Vagina (tissue), 2 donors: ENCODE results near the gene RPS6KA2. TPM values are rescaled to one million over a fixed set of nuclear protein-coding genes. Genes with fewer than 3 reads are reported as not detected.

Experiments used
- DNase-seq, 2 donors: peaks; one replicate each; pipeline ENCODE4 v3.0.0-alpha.2; 2017; ENCODE audit errors: extremely low spot score in 2 of 2
- H3K27ac ChIP-seq: fragments of 200-600 bp; sonication (generic); one replicate; pipeline ENCODE4 v1.5.1; 2019
- H3K27me3 ChIP-seq: fragments of 200-600 bp; sonication (generic); one replicate; pipeline ENCODE4 v1.5.1; 2019
- H3K36me3 ChIP-seq, 2 donors: fragments of 200-600 bp; sonication (generic); one replicate each; pipeline ENCODE4 v1.5.1; 2017 to 2019
- H3K4me1 ChIP-seq: fragments of 200-600 bp; sonication (generic); one replicate; pipeline ENCODE4 v1.5.1; 2019
- H3K4me3 ChIP-seq, 2 donors: fragments of 200-600 bp; sonication (generic); 1 replicate in 1 of 2; 2 replicates in 1 of 2; pipeline ENCODE4 v1.5.1; 2016 to 2019
- H3K9me3 ChIP-seq: fragments of 200-600 bp; sonication (generic); one replicate; pipeline ENCODE4 v1.5.1; 2019
- POLR2A ChIP-seq, 2 donors: fragments of 450-650 bp; IDR thresholded peaks; one replicate each; pipeline ENCODE4 v1.6.1; 2017; ENCODE audit warnings: antibody characterized with exemption in 2 of 2, mild to moderate bottlenecking in 2 of 2, moderate library complexity in 2 of 2
- POLR2AphosphoS5 ChIP-seq, 2 donors: sonication (generic); formaldehyde crosslinking; IDR thresholded peaks; one replicate each; pipeline ENCODE4 v1.9.0; 2017; ENCODE audit warnings: antibody characterized with exemption in 2 of 2, mild to moderate bottlenecking in 2 of 2, low read depth in 1 of 2; ENCODE audit not compliant: insufficient read depth in 1 of 2
- intact Hi-C: fragments of 100-400 bp; cut with DNase I; formaldehyde crosslinking; loops from one replicate; pipeline ENCODE4 v1.15.1; 2023
- total RNA-seq: library from RNA; depleted of rRNA; stranded (reverse); fragments of >200 nt; gene quantifications from one replicate; pipeline ENCODE4 v1.2.3, GENCODE V29; 2016
- TF ChIP-seq, protein P1 (sequence below), 3 experiments: fragments of 450-650 bp in 2 of 3; fragments of 200-600 bp in 1 of 3; sonication (generic) in 1 of 3; IDR thresholded peaks; one replicate each; pipeline ENCODE4 v1.5.1; 2017 to 2019; ENCODE audit warnings: antibody characterized with exemption in 3 of 3, mild to moderate bottlenecking in 2 of 3, moderate library complexity in 2 of 3

RPS6KA2 gene
- total RNA-seq, 1 donor from 2014 or later, result 65.1 TPM

DNA sequence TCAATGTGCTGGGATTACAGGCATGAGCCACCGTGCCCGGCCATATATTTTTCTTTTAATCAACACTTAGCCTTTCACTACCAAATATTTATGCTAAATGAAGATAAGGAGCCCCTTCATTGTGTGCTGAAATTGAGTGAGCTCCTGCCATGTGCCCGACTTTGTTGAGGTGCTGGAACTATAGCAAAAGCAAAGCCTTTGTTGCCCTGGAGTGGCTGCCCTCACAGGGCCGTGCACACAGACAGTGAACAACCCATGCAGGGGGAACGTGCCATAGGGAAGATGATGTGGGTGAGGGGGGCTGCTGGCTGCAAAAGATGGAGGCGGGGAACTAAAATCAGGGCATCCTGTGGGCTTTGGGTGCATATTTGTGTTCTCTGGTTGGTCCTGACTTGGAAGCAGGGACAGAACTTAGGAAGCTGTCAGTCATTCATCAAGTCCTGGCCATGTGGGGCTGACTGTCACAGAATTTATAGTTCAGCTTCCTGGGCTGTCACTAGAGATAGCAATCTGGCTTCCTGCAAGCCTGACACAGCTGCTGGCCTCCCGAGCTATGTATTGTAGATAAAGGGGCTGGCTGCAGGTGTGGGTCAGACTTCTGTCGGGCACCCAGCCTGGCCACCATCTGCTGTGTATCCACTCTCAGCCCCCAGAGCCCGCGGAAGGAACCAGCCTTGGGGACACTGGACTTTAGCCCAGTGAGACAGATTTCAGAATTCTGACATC, 187.5 kb downstream of the RPS6KA2 start:
- Histone ChIP-seq H3K27me3 (no peaks in the 10 kb centered on the region), H3K4me1 (peaks cover 4% of the 10 kb centered on the region), H3K36me3 (no peaks in the 10 kb centered on the region), H3K9me3 (no peaks in the 10 kb centered on the region), H3K4me3 (no peak overlapping the region), H3K27ac (no peak overlapping the region)
- no peak for DNase-seq
- intact Hi-C loops, result no loop called here
- TF ChIP-seq POLR2AphosphoS5 (IDR thresholded peaks at IDR 0.05; ENCODE audit: insufficient read depth in 1 of 2, low read depth in 1 of 2) (no peak), POLR2A (IDR thresholded peaks at IDR 0.05) (no peak)
- TF ChIP-seq, protein P1, sequence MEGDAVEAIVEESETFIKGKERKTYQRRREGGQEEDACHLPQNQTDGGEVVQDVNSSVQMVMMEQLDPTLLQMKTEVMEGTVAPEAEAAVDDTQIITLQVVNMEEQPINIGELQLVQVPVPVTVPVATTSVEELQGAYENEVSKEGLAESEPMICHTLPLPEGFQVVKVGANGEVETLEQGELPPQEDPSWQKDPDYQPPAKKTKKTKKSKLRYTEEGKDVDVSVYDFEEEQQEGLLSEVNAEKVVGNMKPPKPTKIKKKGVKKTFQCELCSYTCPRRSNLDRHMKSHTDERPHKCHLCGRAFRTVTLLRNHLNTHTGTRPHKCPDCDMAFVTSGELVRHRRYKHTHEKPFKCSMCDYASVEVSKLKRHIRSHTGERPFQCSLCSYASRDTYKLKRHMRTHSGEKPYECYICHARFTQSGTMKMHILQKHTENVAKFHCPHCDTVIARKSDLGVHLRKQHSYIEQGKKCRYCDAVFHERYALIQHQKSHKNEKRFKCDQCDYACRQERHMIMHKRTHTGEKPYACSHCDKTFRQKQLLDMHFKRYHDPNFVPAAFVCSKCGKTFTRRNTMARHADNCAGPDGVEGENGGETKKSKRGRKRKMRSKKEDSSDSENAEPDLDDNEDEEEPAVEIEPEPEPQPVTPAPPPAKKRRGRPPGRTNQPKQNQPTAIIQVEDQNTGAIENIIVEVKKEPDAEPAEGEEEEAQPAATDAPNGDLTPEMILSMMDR (IDR thresholded peaks at IDR 0.05), result no peak

DNA sequence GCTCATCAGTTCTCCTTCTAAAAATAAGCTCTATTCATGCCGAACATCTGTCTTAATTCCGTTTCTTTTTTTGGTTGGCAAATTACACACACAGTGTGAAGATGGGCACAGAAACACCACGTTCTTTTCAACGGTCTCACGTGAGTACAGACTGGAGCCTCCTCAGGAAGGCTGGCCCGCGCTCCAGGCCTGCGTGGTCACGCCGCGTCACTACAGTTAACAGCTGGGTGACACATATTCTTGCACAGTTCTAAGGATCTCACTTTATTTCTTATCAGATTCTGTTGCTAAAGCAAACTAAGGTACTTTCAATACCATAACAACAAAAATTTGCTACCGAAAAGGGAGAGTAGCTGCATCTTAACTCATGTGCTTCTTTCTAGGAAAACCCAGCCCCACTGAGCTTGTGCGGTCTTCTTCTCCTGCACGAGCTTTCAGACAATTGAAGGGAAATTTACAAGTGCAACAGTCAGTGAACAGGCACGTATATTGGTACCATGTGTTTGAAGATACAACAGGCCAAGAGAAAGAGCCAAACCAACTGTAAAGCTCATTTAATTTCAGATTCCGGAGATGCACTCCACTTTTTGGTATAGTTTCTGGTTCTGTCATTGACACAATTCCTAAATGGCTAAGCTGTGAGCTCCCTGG, 188.7 kb downstream of the RPS6KA2 start:
- intact Hi-C loops, result no loop called here
- Histone ChIP-seq H3K9me3 (no peaks in the 10 kb centered on the region), H3K4me1 (peaks cover 4% of the 10 kb centered on the region), H3K36me3 (no peaks in the 10 kb centered on the region), H3K4me3 (no peak overlapping the region), H3K27me3 (no peaks in the 10 kb centered on the region), H3K27ac (no peak overlapping the region)
- TF ChIP-seq, protein P1 (IDR thresholded peaks at IDR 0.05), result no peak
- no peak for TF ChIP-seq POLR2AphosphoS5 (IDR thresholded peaks at IDR 0.05; ENCODE audit: insufficient read depth in 1 of 2, low read depth in 1 of 2)
- DNase-seq, result no peak

DNA sequence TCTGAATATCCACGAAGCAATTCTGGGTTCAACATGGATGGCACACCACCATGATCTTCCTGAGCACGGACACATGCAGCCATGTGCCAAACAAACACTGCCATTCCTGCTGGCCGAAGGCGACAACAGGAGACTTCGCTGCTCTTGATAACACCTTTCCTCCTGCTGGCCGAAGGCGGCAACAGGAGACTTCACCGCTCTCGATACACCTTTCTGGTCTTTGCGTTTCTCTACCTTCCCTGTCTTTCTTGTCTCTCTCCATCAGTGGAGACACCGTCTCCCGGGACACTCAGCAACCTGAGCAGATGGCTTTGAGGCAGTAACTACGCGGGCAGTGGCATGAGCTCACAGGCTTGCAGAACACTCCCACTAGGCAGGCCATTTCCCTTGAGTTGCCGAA, 189.4 kb downstream of the RPS6KA2 start:
- Histone ChIP-seq H3K36me3 (no peaks in the 10 kb centered on the region), H3K4me1 (peaks cover 4% of the 10 kb centered on the region), H3K4me3 (no peak overlapping the region), H3K27ac (no peak overlapping the region), H3K27me3 (no peaks in the 10 kb centered on the region), H3K9me3 (no peaks in the 10 kb centered on the region)
- TF ChIP-seq POLR2AphosphoS5 (IDR thresholded peaks at IDR 0.05; ENCODE audit: insufficient read depth in 1 of 2, low read depth in 1 of 2) (no peak), POLR2A (IDR thresholded peaks at IDR 0.05) (no peak)
- TF ChIP-seq, protein P1 (IDR thresholded peaks at IDR 0.05), result no peak
- intact Hi-C loops, result no loop called here
- no peak for DNase-seq

DNA sequence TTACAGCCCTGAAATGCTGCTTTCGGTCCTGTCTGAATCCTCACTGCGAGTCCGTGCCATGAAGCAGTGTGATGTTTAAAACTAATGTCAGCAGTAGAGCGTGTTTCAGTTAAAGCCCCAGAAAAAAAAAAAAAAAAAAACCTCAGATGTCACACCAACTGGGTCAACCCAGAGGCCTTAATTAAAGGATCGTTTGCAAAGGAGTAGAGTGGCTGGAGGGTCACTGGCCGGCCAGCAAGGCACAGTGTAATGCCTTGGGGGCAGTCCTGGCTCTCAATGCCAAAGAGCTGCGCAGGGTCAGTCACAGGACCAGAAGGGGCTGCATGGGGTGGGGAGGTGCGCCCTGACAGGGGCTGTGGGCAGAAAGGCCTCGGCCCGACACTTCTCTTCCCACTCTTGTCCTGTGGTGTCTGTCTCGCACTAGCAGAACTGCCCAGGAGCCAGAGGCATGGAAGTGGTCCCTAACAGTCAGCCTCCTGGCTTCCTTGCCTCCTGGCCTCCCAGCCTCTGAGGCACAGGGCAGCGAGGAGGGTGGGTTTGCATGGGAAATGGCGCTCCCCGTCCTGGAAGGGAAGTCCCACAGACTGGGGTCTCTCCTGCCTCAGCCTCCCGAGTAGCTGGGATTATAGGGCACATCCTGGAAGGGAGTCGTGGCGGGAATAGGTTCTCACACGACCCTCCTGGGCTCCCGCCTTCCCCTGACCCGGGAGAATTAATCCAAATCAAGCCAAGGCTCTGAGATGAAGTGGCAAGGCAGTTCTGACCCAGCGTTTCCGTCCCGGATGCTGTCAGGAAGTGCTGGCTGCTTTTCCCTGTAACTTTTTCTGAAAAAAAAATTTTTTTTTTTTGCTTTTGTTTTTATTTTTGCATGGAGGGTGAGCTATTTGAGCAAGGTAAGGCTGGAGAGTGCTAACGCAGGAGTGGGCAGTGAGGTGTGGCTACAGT, 190.6 kb downstream of the RPS6KA2 start:
- intact Hi-C loops, result no loop called here
- TF ChIP-seq POLR2A (IDR thresholded peaks at IDR 0.05) (no peak), POLR2AphosphoS5 (IDR thresholded peaks at IDR 0.05; ENCODE audit: insufficient read depth in 1 of 2, low read depth in 1 of 2) (no peak)
- TF ChIP-seq, protein P1 (IDR thresholded peaks at IDR 0.05), result no peak
- Histone ChIP-seq H3K36me3 (peaks cover 0 to 12% of the 10 kb centered on the region in 2 donors), H3K27ac (no peak overlapping the region), H3K27me3 (no peaks in the 10 kb centered on the region), H3K4me1 (peaks cover 4% of the 10 kb centered on the region), H3K4me3 (no peak overlapping the region), H3K9me3 (no peaks in the 10 kb centered on the region)
- DNase-seq, result no peak
